K562 (cell line): ENCODE data around the gene HSD3B7. TPM values are rescaled to one million over a fixed set of nuclear protein-coding genes. Genes with fewer than 3 reads are reported as not detected.

ENCODE experiments used
- E2F3 ChIP-seq: fragments of 250-450 bp; sonication (Bioruptor Pico); IDR thresholded peaks from 2 replicates; pipeline ENCODE4 v1.4.0; 2020; ENCODE audit warnings: mild to moderate bottlenecking
- SAFB2 ChIP-seq: fragments of 200-400 bp; formaldehyde crosslinking; IDR thresholded peaks from 2 replicates; pipeline ENCODE4 v1.6.1; 2018; ENCODE audit warnings: borderline replicate concordance, low read length, low read depth, moderate library complexity; ENCODE audit not compliant: severe bottlenecking
- SUPT5H ChIP-seq: fragments of 450-650 bp; IDR thresholded peaks from 2 replicates; pipeline ENCODE4 v1.6.1; 2016
- U2AF2 ChIP-seq: fragments of 200-400 bp; formaldehyde crosslinking; optimal IDR thresholded peaks from 2 replicates; pipeline ENCODE3; 2017; ENCODE audit warnings: low read depth, mild to moderate bottlenecking, low read length
- polyA plus RNA-seq, 8 experiments: library from polyadenylated mRNA; depleted of rRNA in 4 of 8; stranded (reverse) in 5 of 8; unstranded in 3 of 8; fragments of >200 nt; fragmentation: Nextera tagmentation in 2 of 8; fragmentation: Illumina TruSeq in 1 of 8; extraction: Ambion mirVana in 2 of 8; extraction: Trizol in 1 of 8; gene quantifications; 2 replicates each; pipeline versions ENCODE4 v1.2.1 to v1.2.3, GENCODE V29; 2011 to 2014; ENCODE audit warnings: inconsistent platforms in 1 of 8, missing spikeins in 1 of 8
- total RNA-seq, 7 experiments: library from RNA; depleted of rRNA in 6 of 7; stranded (reverse); fragments of >200 nt in 6 of 7; fragmentation: Illumina TruSeq in 2 of 7; extraction: Trizol in 2 of 7; gene quantifications; 2 replicates each; pipeline versions ENCODE4 v1.2.1 to v1.2.3, GENCODE V29; 2011 to 2021; ENCODE audit warnings: low replicate concordance in 1 of 7
- TF ChIP-seq, protein P1 (sequence below), 2 experiments: fragments of 450-650 bp; formaldehyde crosslinking in 1 of 2; IDR thresholded peaks; 2 replicates each; pipeline versions ENCODE4 v1.4.0 to v1.6.1; 2014 to 2020; ENCODE audit warnings: mild to moderate bottlenecking in 2 of 2, borderline replicate concordance in 1 of 2, low read depth in 1 of 2
- TF ChIP-seq, protein P2 (sequence below), 2 experiments: fragments of 450-650 bp in 1 of 2; sonication (generic) in 1 of 2; formaldehyde crosslinking in 1 of 2; IDR thresholded peaks; 2 replicates each; pipeline versions ENCODE4 v1.7.1 to v1.9.0; 2016 to 2022; ENCODE audit warnings: inconsistent platforms in 1 of 2, mild to moderate bottlenecking in 1 of 2, missing genetic modification reagents in 1 of 2

The HSD3B7 gene
- total and polyA plus RNA-seq, 9 of the 15 experiments (the other 6 are each of a cell fraction or from before 2014, with no cell fraction given), result 5.4 to 49.1 (median 23.0) TPM

DNA sequence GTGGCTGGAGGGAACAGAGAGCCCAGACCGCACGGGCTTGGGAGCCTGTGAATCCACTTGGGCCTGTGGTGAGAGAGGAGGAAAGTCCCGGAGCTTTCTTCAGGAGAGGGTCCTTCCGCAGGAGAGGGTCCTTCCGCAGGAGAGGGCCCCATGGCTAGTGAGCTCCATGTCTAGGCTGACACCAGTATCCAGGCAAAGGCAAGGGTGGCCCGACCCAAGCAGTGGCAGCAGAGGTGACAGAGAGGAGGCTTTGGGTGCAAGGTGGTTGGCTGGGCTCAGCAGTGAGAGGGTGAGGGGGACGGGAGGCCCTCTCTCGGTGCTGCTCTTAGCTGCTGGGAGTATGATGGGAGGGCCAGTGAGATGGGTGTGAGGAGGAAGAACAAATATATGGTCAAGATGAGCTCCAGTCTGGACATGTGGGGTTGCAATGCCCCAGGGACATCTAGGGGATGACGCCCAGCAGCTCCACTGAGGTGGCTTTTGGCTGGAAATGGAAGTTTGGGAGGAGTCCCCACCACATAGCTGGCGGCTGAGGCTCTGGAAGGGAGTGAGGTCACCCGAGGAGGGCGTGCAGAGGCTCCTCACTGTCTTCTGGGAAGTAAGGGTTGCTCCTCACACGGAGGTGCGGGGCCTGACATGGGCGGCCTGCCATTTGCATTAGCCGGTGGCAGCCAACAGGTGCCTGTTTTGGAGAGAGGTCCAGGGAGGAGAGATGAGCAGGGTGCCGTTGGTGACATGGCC, 2.3 kb upstream of the HSD3B7 start (continued):
- TF ChIP-seq, protein P1, sequence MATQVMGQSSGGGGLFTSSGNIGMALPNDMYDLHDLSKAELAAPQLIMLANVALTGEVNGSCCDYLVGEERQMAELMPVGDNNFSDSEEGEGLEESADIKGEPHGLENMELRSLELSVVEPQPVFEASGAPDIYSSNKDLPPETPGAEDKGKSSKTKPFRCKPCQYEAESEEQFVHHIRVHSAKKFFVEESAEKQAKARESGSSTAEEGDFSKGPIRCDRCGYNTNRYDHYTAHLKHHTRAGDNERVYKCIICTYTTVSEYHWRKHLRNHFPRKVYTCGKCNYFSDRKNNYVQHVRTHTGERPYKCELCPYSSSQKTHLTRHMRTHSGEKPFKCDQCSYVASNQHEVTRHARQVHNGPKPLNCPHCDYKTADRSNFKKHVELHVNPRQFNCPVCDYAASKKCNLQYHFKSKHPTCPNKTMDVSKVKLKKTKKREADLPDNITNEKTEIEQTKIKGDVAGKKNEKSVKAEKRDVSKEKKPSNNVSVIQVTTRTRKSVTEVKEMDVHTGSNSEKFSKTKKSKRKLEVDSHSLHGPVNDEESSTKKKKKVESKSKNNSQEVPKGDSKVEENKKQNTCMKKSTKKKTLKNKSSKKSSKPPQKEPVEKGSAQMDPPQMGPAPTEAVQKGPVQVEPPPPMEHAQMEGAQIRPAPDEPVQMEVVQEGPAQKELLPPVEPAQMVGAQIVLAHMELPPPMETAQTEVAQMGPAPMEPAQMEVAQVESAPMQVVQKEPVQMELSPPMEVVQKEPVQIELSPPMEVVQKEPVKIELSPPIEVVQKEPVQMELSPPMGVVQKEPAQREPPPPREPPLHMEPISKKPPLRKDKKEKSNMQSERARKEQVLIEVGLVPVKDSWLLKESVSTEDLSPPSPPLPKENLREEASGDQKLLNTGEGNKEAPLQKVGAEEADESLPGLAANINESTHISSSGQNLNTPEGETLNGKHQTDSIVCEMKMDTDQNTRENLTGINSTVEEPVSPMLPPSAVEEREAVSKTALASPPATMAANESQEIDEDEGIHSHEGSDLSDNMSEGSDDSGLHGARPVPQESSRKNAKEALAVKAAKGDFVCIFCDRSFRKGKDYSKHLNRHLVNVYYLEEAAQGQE (IDR thresholded peaks at IDR 0.05; ENCODE audit: borderline replicate concordance), result no peak
- TF ChIP-seq, protein P1 (CRISPR knock-in tag; IDR thresholded peaks at IDR 0.05; ENCODE audit: low read depth), result no peak
- TF ChIP-seq SAFB2, result no peak
- TF ChIP-seq, protein P2, sequence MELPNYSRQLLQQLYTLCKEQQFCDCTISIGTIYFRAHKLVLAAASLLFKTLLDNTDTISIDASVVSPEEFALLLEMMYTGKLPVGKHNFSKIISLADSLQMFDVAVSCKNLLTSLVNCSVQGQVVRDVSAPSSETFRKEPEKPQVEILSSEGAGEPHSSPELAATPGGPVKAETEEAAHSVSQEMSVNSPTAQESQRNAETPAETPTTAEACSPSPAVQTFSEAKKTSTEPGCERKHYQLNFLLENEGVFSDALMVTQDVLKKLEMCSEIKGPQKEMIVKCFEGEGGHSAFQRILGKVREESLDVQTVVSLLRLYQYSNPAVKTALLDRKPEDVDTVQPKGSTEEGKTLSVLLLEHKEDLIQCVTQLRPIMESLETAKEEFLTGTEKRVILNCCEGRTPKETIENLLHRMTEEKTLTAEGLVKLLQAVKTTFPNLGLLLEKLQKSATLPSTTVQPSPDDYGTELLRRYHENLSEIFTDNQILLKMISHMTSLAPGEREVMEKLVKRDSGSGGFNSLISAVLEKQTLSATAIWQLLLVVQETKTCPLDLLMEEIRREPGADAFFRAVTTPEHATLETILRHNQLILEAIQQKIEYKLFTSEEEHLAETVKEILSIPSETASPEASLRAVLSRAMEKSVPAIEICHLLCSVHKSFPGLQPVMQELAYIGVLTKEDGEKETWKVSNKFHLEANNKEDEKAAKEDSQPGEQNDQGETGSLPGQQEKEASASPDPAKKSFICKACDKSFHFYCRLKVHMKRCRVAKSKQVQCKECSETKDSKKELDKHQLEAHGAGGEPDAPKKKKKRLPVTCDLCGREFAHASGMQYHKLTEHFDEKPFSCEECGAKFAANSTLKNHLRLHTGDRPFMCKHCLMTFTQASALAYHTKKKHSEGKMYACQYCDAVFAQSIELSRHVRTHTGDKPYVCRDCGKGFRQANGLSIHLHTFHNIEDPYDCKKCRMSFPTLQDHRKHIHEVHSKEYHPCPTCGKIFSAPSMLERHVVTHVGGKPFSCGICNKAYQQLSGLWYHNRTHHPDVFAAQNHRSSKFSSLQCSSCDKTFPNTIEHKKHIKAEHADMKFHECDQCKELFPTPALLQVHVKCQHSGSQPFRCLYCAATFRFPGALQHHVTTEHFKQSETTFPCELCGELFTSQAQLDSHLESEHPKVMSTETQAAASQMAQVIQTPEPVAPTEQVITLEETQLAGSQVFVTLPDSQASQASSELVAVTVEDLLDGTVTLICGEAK (IDR thresholded peaks at IDR 0.05), result no peak
- TF ChIP-seq, protein P2 (CRISPR knock-in tag; IDR thresholded peaks at IDR 0.05), result no peak
- TF ChIP-seq U2AF2, result no peak
- no peak for TF ChIP-seq E2F3 (CRISPR knock-in tag)
- 0 out of 2 replicates have a peak, but pooled peaks have one; percentile 11 for TF ChIP-seq SUPT5H
